Endothelial cell of umbilical vein (primary cell): ENCODE measurements around the gene GLB1L2. TPM values are rescaled to one million over a fixed set of nuclear protein-coding genes. Genes with fewer than 3 reads are reported as not detected.

Source experiments
- BruUV-seq: library from RNA; stranded (reverse); fragments of 400-500 nt; replicated peaks from 2 replicates; lab custom pipeline; 2021; lab: Mats Ljungman, UMichigan
- CTCF ChIA-PET: fragments of 300-600, 350-600 bp; sonication (Branson Sonifier 250); formaldehyde crosslinking; loops from one replicate; lab custom pipeline; 2021; ENCODE audit warnings: antibody characterized with exemption, inconsistent platforms; lab: Charles Lee
- POLR2A ChIA-PET: fragments of 300-600, 350-600 bp; sonication (Branson Sonifier 250); formaldehyde crosslinking; loops from one replicate; lab custom pipeline; 2021; ENCODE audit warnings: antibody characterized with exemption, inconsistent platforms; lab: Charles Lee
- DNase-seq: peaks from one replicate; pipeline ENCODE4 v3.0.0-alpha.2; 2011; ENCODE audit warnings: low read depth, low spot score
- FAIRE-seq: peaks from 2 replicates; lab custom pipeline; 2011; peaks lifted over from hg19 to GRCh38; lab: Jason Lieb, UNC
- H2AFZ ChIP-seq: 2 replicates; pipeline ENCODE4 v1.6.0; 2012; ENCODE audit warnings: low read depth, low read length, control low read depth, inconsistent platforms
- H3K27ac ChIP-seq: 2 replicates; pipeline ENCODE4 v1.5.1; 2011; ENCODE audit warnings: low read depth, mild to moderate bottlenecking, control low read depth, low read length, moderate library complexity; ENCODE audit not compliant: insufficient read depth
- H3K27me3 ChIP-seq, 2 experiments: 2 replicates each; pipeline versions ENCODE4 v1.6.0 to v1.6.1; 2011; ENCODE audit warnings: low read length in 2 of 2, mixed read lengths in 1 of 2; ENCODE audit not compliant: control insufficient read depth in 2 of 2, insufficient read depth in 2 of 2
- H3K36me3 ChIP-seq, 2 experiments: 2 replicates in 1 of 2; 3 replicates in 1 of 2; pipeline ENCODE4 v1.5.1; 2011; ENCODE audit warnings: low read length in 2 of 2, mild to moderate bottlenecking in 1 of 2, moderate library complexity in 1 of 2; ENCODE audit not compliant: control insufficient read depth in 2 of 2, insufficient read depth in 2 of 2; ENCODE audit errors: extremely low read depth in 1 of 2
- H3K4me1 ChIP-seq: 3 replicates; pipeline ENCODE4 v1.5.1; 2011; ENCODE audit warnings: mild to moderate bottlenecking, low read length; ENCODE audit not compliant: control insufficient read depth, insufficient read depth; ENCODE audit errors: extremely low read depth
- H3K4me2 ChIP-seq: 2 replicates; pipeline ENCODE4 v1.6.1; 2011; ENCODE audit warnings: low read length, control low read depth, mixed read lengths; ENCODE audit not compliant: insufficient read depth
- H3K4me3 ChIP-seq, 3 experiments: fragments of 200-600 bp in 1 of 3; sonication (generic), shearing (Covaris generic) in 1 of 3; replicated peaks in 1 of 3; 2 replicates each; pipeline ENCODE4 v1.5.1; 2011 to 2016; ENCODE audit warnings: control low read depth in 3 of 3, low read length in 3 of 3, mild to moderate bottlenecking in 2 of 3, inconsistent platforms in 1 of 3, low read depth in 1 of 3, moderate library complexity in 1 of 3; ENCODE audit not compliant: insufficient read depth in 1 of 3
- H3K79me2 ChIP-seq: 2 replicates; pipeline ENCODE4 v1.6.0; 2012; ENCODE audit warnings: low read length, inconsistent platforms; ENCODE audit not compliant: control insufficient read depth, insufficient read depth
- H3K9ac ChIP-seq: replicated peaks from 2 replicates; pipeline ENCODE3; 2011; ENCODE audit warnings: low read length, control low read depth; ENCODE audit not compliant: insufficient read depth; ENCODE audit errors: extremely low read depth
- H3K9me1 ChIP-seq: replicated peaks from 3 replicates; pipeline ENCODE4 v1.6.0; 2011; ENCODE audit warnings: mild to moderate bottlenecking, low read length; ENCODE audit not compliant: control insufficient read depth, insufficient read depth; ENCODE audit errors: extremely low read depth
- H3K9me3 ChIP-seq: replicated peaks from 2 replicates; pipeline ENCODE4 v1.5.1; 2012; ENCODE audit warnings: low read length, inconsistent platforms; ENCODE audit not compliant: control insufficient read depth, insufficient read depth
- H4K20me1 ChIP-seq: replicated peaks from 2 replicates; pipeline ENCODE3; 2011; ENCODE audit warnings: mild to moderate bottlenecking, low read length; ENCODE audit not compliant: control insufficient read depth, insufficient read depth; ENCODE audit errors: extremely low read depth
- CTCF ChIP-seq, 2 donors: IDR thresholded peaks; 1 replicate in 1 of 2; 2 replicates in 1 of 2; pipeline ENCODE4 v1.5.1; 2011; ENCODE audit warnings: low read length in 2 of 2, mild to moderate bottlenecking in 2 of 2, moderate library complexity in 2 of 2, control low read depth in 1 of 2, inconsistent platforms in 1 of 2, low read depth in 1 of 2; ENCODE audit not compliant: insufficient read depth in 1 of 2; ENCODE audit errors: extremely low read depth in 1 of 2
- EZH2 ChIP-seq: IDR thresholded peaks from 2 replicates; pipeline ENCODE4 v1.6.1; 2012; ENCODE audit warnings: borderline replicate concordance, low read depth, mild to moderate bottlenecking, moderate library complexity, low read length, inconsistent platforms; ENCODE audit not compliant: severe bottlenecking
- FOS ChIP-seq: IDR thresholded peaks from 2 replicates; pipeline ENCODE4 v1.6.1; 2011; ENCODE audit warnings: mild to moderate bottlenecking, low read length, moderate library complexity, borderline replicate concordance; ENCODE audit not compliant: insufficient read depth
- GATA2 ChIP-seq: IDR thresholded peaks from 2 replicates; pipeline ENCODE4 v1.7.0; 2011; ENCODE audit warnings: low read depth, mild to moderate bottlenecking, moderate library complexity, mixed read lengths, low read length; ENCODE audit not compliant: insufficient read length, insufficient read depth
- JUN ChIP-seq: IDR thresholded peaks from 2 replicates; pipeline ENCODE4 v1.6.1; 2011; ENCODE audit warnings: borderline replicate concordance, low read depth; ENCODE audit not compliant: insufficient read length, insufficient read depth
- MAX ChIP-seq: IDR thresholded peaks from 2 replicates; pipeline ENCODE4 v1.6.1; 2011; ENCODE audit not compliant: insufficient read depth, insufficient read length
- MYC ChIP-seq: IDR thresholded peaks from one replicate; pipeline ENCODE4 v1.6.1; 2011; ENCODE audit warnings: mild to moderate bottlenecking, low read depth, low read length
- POLR2A ChIP-seq: IDR thresholded peaks from 2 replicates; pipeline ENCODE4 v1.6.1; 2012; ENCODE audit warnings: low read depth, mild to moderate bottlenecking, control low read depth, low read length
- POLR2AphosphoS5 ChIP-seq: IDR thresholded peaks from 2 replicates; pipeline ENCODE4 v1.6.1; 2012; ENCODE audit warnings: low read depth, mild to moderate bottlenecking, control low read depth, low read length, moderate library complexity; ENCODE audit not compliant: insufficient read depth
- dilution Hi-C: fragments of 300-500 bp; cut with MboI; formaldehyde crosslinking; loops from one replicate; pipeline ENCODE4 v1.15.0; 2019; ENCODE audit warnings: low sequenced_read_pairs; ENCODE audit not compliant: extremely low pct_ligation_motif_present
- intact Hi-C: fragments of 100-400 bp; cut with micrococcal nuclease; formaldehyde crosslinking; loops from one replicate; pipeline ENCODE4 v1.10.0; 2022
- polyA plus RNA-seq, 4 experiments: library from polyadenylated mRNA; depleted of rRNA in 3 of 4; stranded (reverse) in 3 of 4; unstranded in 1 of 4; fragments of >200 nt; gene quantifications; 2 replicates each; pipeline versions ENCODE4 v1.2.1 to v1.2.3, GENCODE V29; 2011 to 2012; ENCODE audit warnings: missing spikeins in 1 of 4
- total RNA-seq: library from RNA; stranded (reverse); gene quantifications from 2 replicates; pipeline ENCODE4 v1.2.3, GENCODE V29; 2021

The GLB1L2 gene
- total and polyA plus RNA-seq, 2 donors (not counting 3 experiments of a cell fraction or from before 2014, with no cell fraction given): 0.55 to 0.59 TPM

- Histone ChIP-seq H3K79me2 (no peaks in the 10 kb centered on the region), H3K27me3 (no peaks in the 10 kb centered on the region), H3K4me2 (no peak overlapping the region), H3K27ac (no peak overlapping the region), H3K4me1 (no peaks in the 10 kb centered on the region), H3K9me3 (no peaks in the 10 kb centered on the region), H4K20me1 (no peaks in the 10 kb centered on the region), H3K9ac (no peak overlapping the region), H3K36me3 (no peaks in the 10 kb centered on the region), H2AFZ (no peak overlapping the region), H3K9me1 (no peaks in the 10 kb centered on the region), H3K4me3 (no peak overlapping the region)
- DNase-seq: no peak
- BruUV-seq: no TSS peak
- TF ChIP-seq EZH2: no peak
- TF ChIP-seq JUN: no peak
- no peak for TF ChIP-seq FOS
- TF ChIP-seq POLR2A: no peak
- TF ChIP-seq MAX: no peak
- no peak for TF ChIP-seq CTCF (IDR thresholded peaks at IDR 0.05; ENCODE audit: extremely low read depth in 1 of 2, insufficient read depth in 1 of 2, low read depth in 1 of 2, low read length in 2 of 2)
- TF ChIP-seq POLR2AphosphoS5: no peak
- no peak for TF ChIP-seq GATA2
- no peak for TF ChIP-seq MYC
- ChIA-PET CTCF (no interaction called here), POLR2A (no interaction called here)
- intact Hi-C loops: no loop called here
- no peak for FAIRE-seq
- dilution Hi-C loops: no loop called here
Measured at GRCh38 chr11:134357545-134357839, 25.7 kb downstream of the GLB1L2 start.
